Measurements from ENCODE around the gene HAPLN1. TPM values are rescaled to one million over a fixed set of nuclear protein-coding genes. Genes with fewer than 3 reads are reported as not detected.

HAPLN1 gene
- total and polyA plus RNA-seq, 2 experiments from 2014 or later, result 1.5 to 4.0 TPM

GRCh38 chr5:83764101-83764500 lies 43.4 kb upstream of the HAPLN1 start (continued):
- TF ChIP-seq ZNF462 (CRISPR knock-in tag; IDR thresholded peaks at IDR 0.05) (no peak), JUNB (IDR thresholded peaks at IDR 0.05; ENCODE audit: unreplicated experiment) (no peak), ZNF114 (CRISPR knock-in tag; IDR thresholded peaks at IDR 0.05) (no peak), EZH2phosphoT487 (IDR thresholded peaks at IDR 0.05; ENCODE audit: unreplicated experiment) (no peak), CREB1 (CRISPR knock-in tag; IDR thresholded peaks at IDR 0.05; ENCODE audit: low read depth) (no peak)

GRCh38 chr5:83760579-83760978 lies 39.9 kb upstream of the HAPLN1 start:
- Histone ChIP-seq H3K79me2 (replicated peaks; ENCODE audit: insufficient read depth) (no peaks in the 10 kb centered on the region), H3K36me3 (ENCODE audit: insufficient read depth) (no peaks in the 10 kb centered on the region), H3K27me3 (ENCODE audit: insufficient read depth) (no peaks in the 10 kb centered on the region), H3F3A (replicated peaks; ENCODE audit: low read depth) (no peaks in the 10 kb centered on the region), H3K27ac (ENCODE audit: low read depth) (no peak overlapping the region), H4K20me1 (replicated peaks; ENCODE audit: insufficient read depth) (no peaks in the 10 kb centered on the region), H3K4me1 (ENCODE audit: insufficient read depth) (no peaks in the 10 kb centered on the region), H3K4me3 (no peak overlapping the region), H3K4me2 (no peak overlapping the region), H3K9me2 (ENCODE audit: insufficient read depth) (0 out of 2 replicates have a peak, but pooled peaks cover 3% of the 10 kb centered on the region), H2AFZ (0 out of 2 replicates have a peak overlapping the region, but pooled peaks have one; percentile 66)
- no peak for DNase-seq (ENCODE audit: low spot score)
- Mint-ChIP-seq H3K4me1 (no peaks in the 10 kb centered on the region), H3K27me3 (ENCODE audit: insufficient read depth, low read depth, poor library complexity) (no peaks in the 10 kb centered on the region), H3K36me3 (ENCODE audit: low read depth) (peaks cover 8% of the 10 kb centered on the region; the same call in 2 of the 3 replicates), H3K4me3 (no peak overlapping the region), H3K9me3 (peaks cover 12% of the 10 kb centered on the region), H3K27ac (no peak overlapping the region)
- ATAC-seq, result no peak
- TF ChIP-seq EZH2 (IDR thresholded peaks at IDR 0.05; ENCODE audit: low read depth, unreplicated experiment) (no peak), POLR2AphosphoS5 (IDR thresholded peaks at IDR 0.05; ENCODE audit: low read depth) (no peak), CREB1 (CRISPR knock-in tag; IDR thresholded peaks at IDR 0.05; ENCODE audit: low read depth) (no peak), ZNF462 (CRISPR knock-in tag; IDR thresholded peaks at IDR 0.05) (no peak), NANOG (IDR thresholded peaks at IDR 0.05; ENCODE audit: borderline replicate concordance) (no peak), ZNF331 (CRISPR knock-in tag; IDR thresholded peaks at IDR 0.05; ENCODE audit: low read depth) (no peak), EZH2phosphoT487 (IDR thresholded peaks at IDR 0.05; ENCODE audit: unreplicated experiment) (no peak)
